GM19397 (cell line): ENCODE data around the gene PHF20.
"Not testable (repeated sequence)": the region's sequence is repeated elsewhere in the genome, so short reads cannot be mapped to it uniquely, and the experiment has no call there.

Experiments used
- ATAC-seq: cut with Tn5 transposase; IDR thresholded peaks from one replicate; pipeline ENCODE4 v1.9.1; 2021; ENCODE audit warnings: mild to moderate bottlenecking, moderate library complexity; ENCODE audit not compliant: unreplicated experiment

PHF20 gene

GRCh38 chr20:35771689-35772562 lies at the start of gene PHF20:
PHF20 (plus strand) TSS chr20:35772015; CDS start chr20:35801523, 29,508 bp downstream.
- ATAC-seq: peak; percentile 85

GRCh38 chr20:35723275-35723639 lies 48.6 kb upstream of the PHF20 start:
- ATAC-seq: not testable (repeated sequence)

DNA sequence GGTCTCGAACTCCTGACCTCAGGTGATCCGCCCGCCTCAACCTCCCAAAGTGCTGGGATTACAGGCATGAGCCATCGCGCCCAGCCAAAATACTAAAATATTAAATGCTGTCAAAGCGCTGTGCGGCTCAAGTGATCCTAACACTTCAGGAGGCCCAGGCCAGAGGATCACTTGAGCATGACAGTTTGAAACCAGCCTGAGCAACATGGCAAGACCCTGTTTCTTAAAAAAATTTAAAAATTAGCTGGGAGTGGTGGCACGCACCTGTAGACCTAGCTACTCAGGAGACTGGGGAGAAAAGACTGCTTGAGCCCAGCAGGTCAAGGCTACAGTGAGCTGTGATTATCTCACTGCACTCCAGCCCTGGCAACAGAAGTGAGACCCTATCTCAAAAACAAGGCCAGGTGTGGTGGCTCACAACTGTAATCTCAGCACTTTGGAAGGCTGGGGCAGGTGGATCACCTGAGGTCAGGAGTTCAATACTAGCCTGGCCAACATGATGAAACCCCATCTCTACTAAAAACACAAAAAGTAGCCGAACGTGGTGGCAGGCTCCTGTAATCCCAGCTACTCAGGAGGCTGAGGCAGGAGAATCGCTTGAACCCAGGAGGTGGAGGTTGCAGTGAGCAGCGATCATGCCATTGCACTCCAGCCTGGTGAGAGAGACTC lies 48.0 kb upstream of the PHF20 start:
- ATAC-seq: not testable (repeated sequence)

- no peak for ATAC-seq
Observed at GRCh38 chr20:35724321-35725230, 47.2 kb upstream of the PHF20 start.

GRCh38 chr20:35726842-35727711 lies 44.7 kb upstream of the PHF20 start:
- ATAC-seq: no peak

- no peak for ATAC-seq
Observed at GRCh38 chr20:35729283-35729807, 42.5 kb upstream of the PHF20 start.

- no peak for ATAC-seq
Observed at GRCh38 chr20:35729836-35730582, 41.8 kb upstream of the PHF20 start.

- no peak for ATAC-seq
Observed at GRCh38 chr20:35730583-35731468, 41.0 kb upstream of the PHF20 start.

DNA sequence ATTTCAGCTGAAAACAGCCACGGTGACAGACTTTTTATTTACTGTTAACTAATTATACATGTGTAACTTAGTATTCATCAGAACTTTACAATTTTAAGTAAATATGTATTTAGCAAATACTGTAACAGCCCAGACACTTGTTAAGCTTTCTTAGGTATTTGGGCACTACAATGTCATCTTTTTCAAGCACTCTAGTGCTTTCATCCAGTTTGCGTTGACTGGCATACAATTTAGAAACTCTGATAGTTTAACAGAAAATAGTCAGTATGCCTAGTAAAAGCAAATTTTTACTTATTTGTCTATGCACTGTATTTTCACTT lies 40.4 kb upstream of the PHF20 start:
- ATAC-seq: no peak

GRCh38 chr20:35731862-35732643 lies 39.8 kb upstream of the PHF20 start:
- no peak for ATAC-seq

DNA sequence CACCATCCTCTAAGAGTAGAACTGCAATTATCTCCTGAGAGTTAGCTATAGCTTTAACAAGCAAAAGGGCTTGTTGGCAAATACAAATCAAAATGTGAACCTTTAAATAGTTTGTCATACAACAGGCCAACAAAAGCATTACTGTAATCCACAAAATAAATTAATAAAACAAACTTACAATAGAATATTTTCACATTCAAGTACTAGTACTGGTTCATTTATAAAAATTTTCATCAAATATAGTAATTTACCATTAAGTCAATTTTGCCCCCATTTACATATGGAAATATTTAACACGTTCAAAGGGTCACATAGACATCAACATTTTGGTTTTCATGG lies 39.2 kb upstream of the PHF20 start:
- ATAC-seq: no peak

DNA sequence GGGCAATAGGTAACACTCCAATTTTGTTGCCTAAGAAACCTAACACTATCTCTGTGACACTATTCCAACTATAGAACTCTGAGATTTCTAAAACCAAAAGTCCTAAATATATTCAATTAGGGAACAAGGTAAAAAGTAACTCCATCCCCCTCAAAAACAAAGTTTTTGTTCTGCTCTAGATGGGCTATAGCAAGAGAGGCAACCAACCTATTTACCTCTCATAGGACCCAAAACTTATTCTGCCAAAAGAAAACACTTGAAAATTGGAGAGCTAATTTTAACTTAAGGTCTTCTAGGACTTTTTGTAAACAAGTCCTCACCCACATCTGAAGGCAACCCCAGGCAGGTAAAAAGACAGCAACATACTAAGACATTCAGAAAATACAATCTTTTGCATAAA lies 37.4 kb upstream of the PHF20 start:
- no peak for ATAC-seq

DNA sequence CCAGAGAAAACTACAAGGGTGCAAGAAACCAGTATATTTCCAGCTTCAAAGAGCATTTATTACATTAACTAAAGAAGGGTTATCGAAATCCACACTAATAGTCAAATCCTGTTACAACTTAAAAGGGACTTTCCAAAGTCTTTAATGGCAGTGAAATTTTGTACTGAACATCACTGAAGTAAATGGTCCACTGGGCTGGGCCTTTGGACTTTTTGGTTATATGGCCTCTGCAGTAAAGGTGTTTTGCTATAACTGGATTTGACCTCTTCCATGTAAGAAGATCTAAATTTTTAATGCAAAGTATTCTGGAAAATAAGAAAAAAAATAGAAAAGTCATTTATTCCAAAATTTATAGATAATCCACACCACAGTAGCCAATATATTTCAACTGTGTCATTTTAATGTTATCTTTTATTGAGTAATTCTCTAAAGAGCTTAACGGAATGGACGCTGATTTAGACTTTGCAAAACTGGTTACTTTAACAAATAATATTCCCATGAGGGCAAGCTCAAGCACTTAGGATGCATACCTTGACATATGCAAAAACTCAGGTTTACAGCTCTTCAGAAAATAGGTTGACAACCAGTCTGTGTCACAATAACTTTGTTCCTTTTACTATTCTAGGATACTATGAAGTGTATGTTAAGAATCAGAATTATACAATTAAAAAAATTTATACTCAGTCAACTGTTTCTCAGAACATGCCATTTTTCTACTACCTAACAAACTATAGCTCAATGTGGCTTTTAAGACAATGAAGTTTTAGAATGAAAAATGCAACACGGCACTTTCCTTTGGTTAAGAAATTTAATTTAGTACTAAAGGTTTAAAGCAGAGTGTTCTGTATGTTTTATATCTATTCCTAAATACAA lies 36.8 kb upstream of the PHF20 start:
- ATAC-seq: no peak

DNA sequence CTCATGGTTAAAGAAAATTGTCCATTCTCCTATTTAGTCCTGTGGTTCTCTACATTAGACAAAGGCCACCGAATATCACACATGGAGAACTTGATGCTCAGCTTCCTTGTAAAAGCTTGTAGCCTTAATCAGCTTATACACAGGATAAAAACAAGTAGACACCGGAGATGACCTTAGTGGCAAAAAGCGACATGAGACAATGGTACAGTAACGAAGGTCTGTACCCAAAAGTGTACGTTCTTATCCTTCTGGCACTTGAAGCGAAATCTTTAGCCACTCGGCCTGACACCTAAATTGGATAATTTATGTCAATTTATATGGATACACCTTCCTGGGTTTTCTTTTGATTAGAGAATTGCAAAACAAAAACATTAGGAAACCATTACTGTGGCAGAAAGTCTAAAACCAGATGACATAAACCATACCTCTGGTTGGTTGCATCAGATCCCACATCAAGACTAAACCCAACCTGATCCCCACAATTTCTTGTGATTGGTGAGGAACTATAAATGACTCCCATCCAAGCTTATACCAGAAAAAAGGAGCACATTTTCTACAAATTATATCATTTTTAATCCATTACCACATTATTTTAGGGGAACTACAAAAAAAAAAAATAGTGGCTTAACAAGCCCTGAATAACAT lies 35.9 kb upstream of the PHF20 start:
- ATAC-seq: no peak

GRCh38 chr20:35737865-35738333 lies 33.9 kb upstream of the PHF20 start:
- ATAC-seq: no peak
